T-helper 2 cell treated with Interferon-gamma antibody and Interleukin-4, amounts not matched to agents 100 ng/mL and 5 ng/mL, for 36 hours (primary cell): ENCODE results near the gene ZNF711. TPM values are rescaled to one million over a fixed set of nuclear protein-coding genes. Genes with fewer than 3 reads are reported as not detected.
"Not testable (repeated sequence)": the region's sequence is repeated elsewhere in the genome, so short reads cannot be mapped to it uniquely, and the experiment has no call there.

ENCODE experiments used
- intact Hi-C: fragments of 100-400 bp; cut with micrococcal nuclease; formaldehyde crosslinking; loops from one replicate; pipeline ENCODE4 v1.15.1; 2023
- total RNA-seq: library from RNA; stranded (reverse); gene quantifications from 2 replicates; pipeline ENCODE4 v1.2.3, GENCODE V29; 2022

The ZNF711 gene
- total RNA-seq: 0.52 and 0.55 TPM in 2 replicates

- intact Hi-C loops: no loop called here
Measured at GRCh38 chrX:85243761-85244449, at the start of gene ZNF711, which contains the start of gene SATL1. ZNF711 (plus strand) TSS chrX:85243991; CDS start chrX:85247573, 3,582 bp downstream. SATL1 (minus strand) TSS chrX:85243779; CDS start chrX:85108968, 134,811 bp downstream.

- intact Hi-C loops: no loop called here
Measured at GRCh38 chrX:85196319-85196718, 47.5 kb upstream of the ZNF711 start.

DNA sequence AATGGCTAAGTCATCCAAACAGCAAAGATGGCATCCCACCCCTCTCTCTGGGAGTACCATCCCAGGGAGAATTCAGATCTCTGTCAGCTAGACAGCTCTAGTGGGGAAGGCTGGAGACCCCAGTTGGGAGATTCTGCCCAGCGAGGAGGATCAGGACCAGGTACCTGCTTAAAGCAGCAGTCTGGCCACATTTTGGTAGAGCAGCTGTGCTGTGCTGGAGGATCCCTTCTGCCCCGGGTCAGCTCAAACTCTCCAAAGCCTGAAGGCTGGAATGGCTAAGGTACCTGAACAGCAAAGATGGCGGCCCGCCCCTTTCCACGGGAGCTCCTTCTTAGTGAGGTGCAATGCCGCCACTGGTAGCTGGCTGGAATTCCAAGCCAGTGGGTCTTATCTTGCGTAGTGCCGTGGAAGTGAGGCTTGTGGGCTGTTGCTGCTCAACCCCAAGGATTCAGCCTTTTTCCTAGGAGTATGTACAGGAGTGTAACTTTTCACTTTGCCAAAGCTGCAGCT is 40.3 kb upstream of the ZNF711 start:
- intact Hi-C loops: no loop called here

GRCh38 chrX:85213792-85214530 is 29.8 kb upstream of the ZNF711 start:
- intact Hi-C loops: no loop called here

GRCh38 chrX:85215946-85216345 is 27.8 kb upstream of the ZNF711 start:
- intact Hi-C loops: no loop called here

GRCh38 chrX:85221361-85221760 is 22.4 kb upstream of the ZNF711 start:
- intact Hi-C loops: no loop called here

GRCh38 chrX:85223359-85223758 is 20.4 kb upstream of the ZNF711 start:
- intact Hi-C loops: no loop called here

- intact Hi-C loops: no loop called here
Measured at GRCh38 chrX:85243155-85243554, 636 bp upstream of the ZNF711 start.

GRCh38 chrX:85244450-85245211 is 840 bp downstream of the ZNF711 start:
- intact Hi-C loops: no loop called here

DNA sequence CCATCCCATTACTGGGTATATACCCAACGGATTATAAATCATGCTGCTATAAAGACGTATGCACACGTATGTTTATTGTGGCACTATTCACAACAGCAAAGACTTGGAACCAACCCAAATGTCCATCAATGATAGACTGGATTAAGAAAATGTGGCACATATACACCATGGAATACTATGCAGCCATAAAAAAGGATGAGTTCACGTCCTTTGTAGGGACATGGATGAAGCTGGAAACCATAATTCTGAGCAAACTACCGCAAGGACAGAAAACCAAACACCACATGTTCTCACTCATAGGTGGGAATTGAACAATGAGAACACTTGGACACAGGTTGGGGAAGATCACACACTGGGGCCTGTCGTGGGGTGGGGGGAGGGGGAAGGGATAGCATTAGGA is 41.5 kb downstream of the ZNF711 start:
- intact Hi-C loops: not testable (repeated sequence)

DNA sequence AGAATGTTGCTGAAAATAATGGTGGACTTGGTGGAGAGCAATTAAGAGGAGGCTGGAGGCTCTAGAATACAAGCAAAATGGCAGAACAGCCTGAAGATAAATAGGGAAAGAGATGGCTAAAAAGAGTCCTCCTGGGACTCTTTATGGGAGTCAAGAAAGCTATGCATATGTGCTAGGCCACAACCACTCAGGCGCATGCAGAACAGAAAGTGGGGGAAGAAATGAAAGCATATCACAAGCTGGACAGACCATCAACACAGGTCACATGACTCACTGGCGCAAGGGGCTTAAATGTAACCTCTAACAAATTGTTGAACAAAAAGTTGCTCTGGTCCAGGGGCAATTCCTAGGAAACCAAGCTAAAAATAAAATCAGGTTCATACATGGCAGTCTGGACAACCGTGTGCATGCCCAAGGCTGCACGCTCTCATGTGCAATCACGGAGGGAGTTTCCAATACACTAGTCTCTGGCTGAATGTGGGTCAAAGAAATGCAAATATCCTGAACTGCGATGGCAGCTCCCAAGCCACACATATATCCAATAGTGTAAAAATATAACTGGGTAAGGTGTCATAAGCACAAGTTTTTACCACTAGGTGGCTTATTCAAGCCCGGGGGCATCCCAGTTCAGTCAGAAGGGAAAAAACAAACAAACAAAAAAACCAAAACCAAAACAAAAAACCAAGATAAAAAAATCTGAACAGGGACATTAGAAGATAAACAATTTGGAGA is 45.4 kb downstream of the ZNF711 start:
- intact Hi-C loops: no loop called here

- intact Hi-C loops: no loop called here
Measured at GRCh38 chrX:85303544-85303943, 59.8 kb downstream of the ZNF711 start.

DNA sequence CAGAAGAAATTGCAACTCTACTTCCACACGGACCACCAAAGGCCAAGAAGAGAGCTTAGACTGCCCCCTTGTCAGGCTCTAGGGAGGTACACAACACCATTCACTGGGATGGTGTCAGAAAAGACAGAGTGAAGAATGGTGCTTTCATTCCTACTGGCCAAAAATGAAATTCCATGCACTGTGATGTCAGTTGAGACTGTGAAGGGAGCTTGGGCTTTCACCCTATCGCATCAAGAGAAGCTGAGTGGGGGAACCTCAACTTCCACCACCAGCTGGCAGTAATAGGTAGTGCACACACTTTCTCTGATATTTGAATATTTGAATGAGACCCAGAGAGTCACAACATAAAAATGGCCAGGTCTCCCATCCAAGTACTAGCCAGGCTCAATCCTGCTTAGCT is 65.9 kb downstream of the ZNF711 start:
- intact Hi-C loops: no loop called here

GRCh38 chrX:85311348-85311747 is 67.6 kb downstream of the ZNF711 start:
- intact Hi-C loops: not testable (repeated sequence)

Other genes with a start within 250 kb of the ZNF711 start
- gene APOOL, start 240.1 kb upstream of the ZNF711 start, total RNA-seq: 14.6 and 14.9 TPM in 2 replicates
- not detected in 2 replicates for gene SATL1, start 212 bp upstream of the ZNF711 start, total RNA-seq
- gene POF1B, start 135.7 kb downstream of the ZNF711 start, total RNA-seq: 0.39 and 0.43 TPM in 2 replicates